ENCODE data around the gene SPATA24.

Gene SPATA24

GRCh38 chr5:139394654-139395566 is 9.0 kb downstream of the SPATA24 start, which contains the start of gene PROB1:
Gene PROB1, minus strand, starts transcription at chr5:139395104. Its CDS starts 23 bp downstream, at chr5:139395081.
- no peak for DNase-seq
- Histone ChIP-seq H3K9me3 (ENCODE audit: severe bottlenecking) (peaks cover 5% of the 10 kb centered on the region), H3K27me3 (ENCODE audit: insufficient read depth, low read depth, severe bottlenecking) (no peaks in the 10 kb centered on the region), H3K27ac (no peak within 1 kb of the TSS), H3K4me3 (ENCODE audit: low read depth, low read length) (no peak within 1 kb of the TSS), H3K36me3 (no peaks in the 10 kb centered on the region)
- no peak for TF ChIP-seq CTCF (IDR thresholded peaks at IDR 0.05; ENCODE audit: low read depth, low read length)

- Histone ChIP-seq H3K4me3 (ENCODE audit: low read depth, low read length) (no peak overlapping the region), H3K27ac (no peak overlapping the region), H3K9me3 (ENCODE audit: severe bottlenecking) (peaks cover 5% of the 10 kb centered on the region), H3K36me3 (no peaks in the 10 kb centered on the region), H3K27me3 (ENCODE audit: insufficient read depth, low read depth, severe bottlenecking) (no peaks in the 10 kb centered on the region)
- TF ChIP-seq CTCF (IDR thresholded peaks at IDR 0.05; ENCODE audit: low read depth, low read length) = no peak
- DNase-seq = no peak
Observed at GRCh38 chr5:139394123-139394653, 9.7 kb downstream of the SPATA24 start.

- Histone ChIP-seq H3K27ac (no peak overlapping the region), H3K9me3 (ENCODE audit: severe bottlenecking) (peaks cover 5% of the 10 kb centered on the region), H3K4me3 (ENCODE audit: low read depth, low read length) (no peak overlapping the region), H3K27me3 (ENCODE audit: insufficient read depth, low read depth, severe bottlenecking) (no peaks in the 10 kb centered on the region), H3K36me3 (no peaks in the 10 kb centered on the region)
- DNase-seq = no peak
- no peak for TF ChIP-seq CTCF (IDR thresholded peaks at IDR 0.05; ENCODE audit: low read depth, low read length)
Observed at GRCh38 chr5:139393497-139394122, 10.3 kb downstream of the SPATA24 start.

- no peak for DNase-seq
- H3K27ac ChIP-seq = no peak overlapping the region
- H3K36me3 ChIP-seq = no peaks in the 10 kb centered on the region
- peaks cover 5% of the 10 kb centered on the region for H3K9me3 ChIP-seq (ENCODE audit: severe bottlenecking)
- H3K4me3 ChIP-seq (ENCODE audit: low read depth, low read length) = no peak overlapping the region
- H3K27me3 ChIP-seq (ENCODE audit: insufficient read depth, low read depth, severe bottlenecking) = no peaks in the 10 kb centered on the region
- no peak for TF ChIP-seq CTCF (IDR thresholded peaks at IDR 0.05; ENCODE audit: low read depth, low read length)
Observed at GRCh38 chr5:139392678-139393496, 11.0 kb downstream of the SPATA24 start.

GRCh38 chr5:139392324-139392677 is 11.6 kb downstream of the SPATA24 start:
- Histone ChIP-seq H3K4me3 (ENCODE audit: low read depth, low read length) (no peak overlapping the region), H3K27me3 (ENCODE audit: insufficient read depth, low read depth, severe bottlenecking) (no peaks in the 10 kb centered on the region), H3K9me3 (ENCODE audit: severe bottlenecking) (peaks cover 5% of the 10 kb centered on the region), H3K27ac (no peak overlapping the region), H3K36me3 (no peaks in the 10 kb centered on the region)
- no peak for TF ChIP-seq CTCF (IDR thresholded peaks at IDR 0.05; ENCODE audit: low read depth, low read length)
- no peak for DNase-seq
